ENCODE data around the gene ZNF574.

GRCh38 chr19:42074513-42075363, 1.2 kb upstream of the ZNF574 start:
- TF ChIP-seq, protein P1, sequence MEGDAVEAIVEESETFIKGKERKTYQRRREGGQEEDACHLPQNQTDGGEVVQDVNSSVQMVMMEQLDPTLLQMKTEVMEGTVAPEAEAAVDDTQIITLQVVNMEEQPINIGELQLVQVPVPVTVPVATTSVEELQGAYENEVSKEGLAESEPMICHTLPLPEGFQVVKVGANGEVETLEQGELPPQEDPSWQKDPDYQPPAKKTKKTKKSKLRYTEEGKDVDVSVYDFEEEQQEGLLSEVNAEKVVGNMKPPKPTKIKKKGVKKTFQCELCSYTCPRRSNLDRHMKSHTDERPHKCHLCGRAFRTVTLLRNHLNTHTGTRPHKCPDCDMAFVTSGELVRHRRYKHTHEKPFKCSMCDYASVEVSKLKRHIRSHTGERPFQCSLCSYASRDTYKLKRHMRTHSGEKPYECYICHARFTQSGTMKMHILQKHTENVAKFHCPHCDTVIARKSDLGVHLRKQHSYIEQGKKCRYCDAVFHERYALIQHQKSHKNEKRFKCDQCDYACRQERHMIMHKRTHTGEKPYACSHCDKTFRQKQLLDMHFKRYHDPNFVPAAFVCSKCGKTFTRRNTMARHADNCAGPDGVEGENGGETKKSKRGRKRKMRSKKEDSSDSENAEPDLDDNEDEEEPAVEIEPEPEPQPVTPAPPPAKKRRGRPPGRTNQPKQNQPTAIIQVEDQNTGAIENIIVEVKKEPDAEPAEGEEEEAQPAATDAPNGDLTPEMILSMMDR (IDR thresholded peaks at IDR 0.05) = no peak
- no peak for TF ChIP-seq POLR2A (IDR thresholded peaks at IDR 0.05)

Measured in adrenal gland (tissue), 5 donors.